Right lobe of liver (tissue), 4 donors: ENCODE measurements around the gene TTC36.
"Not testable (repeated sequence)": the region's sequence is repeated elsewhere in the genome, so short reads cannot be mapped to it uniquely, and the experiment has no call there.

Source experiments
- CTCF ChIP-seq, 4 donors: fragments of 200-600 bp in 3 of 4; fragments of 450-650 bp in 1 of 4; IDR thresholded peaks; one replicate each; pipeline versions ENCODE4 v1.5.1 to v1.8.0; 2016 to 2022; ENCODE audit warnings: antibody characterized with exemption in 4 of 4, mild to moderate bottlenecking in 2 of 4
- POLR2A ChIP-seq: fragments of 450-650 bp; IDR thresholded peaks from one replicate; pipeline ENCODE4 v1.6.1; 2017; ENCODE audit warnings: antibody characterized with exemption, mild to moderate bottlenecking
- donor health status: DM: no; HTN: no; CAD: no.
- donor health status: DM: no; HTN: no; CAD: no.
- donor health status: DM: no; HTN: yes; CAD: no.

- TF ChIP-seq CTCF (IDR thresholded peaks at IDR 0.05); POLR2A: not testable (repeated sequence)
Observed at GRCh38 chr11:118571701-118572060, 44.4 kb downstream of the TTC36 start.
